SIG-M5 treated with dmso at 0.1 percent for 504 hours (cell line): ENCODE data around the gene MRPS6.
A peak's percentile ranks its signal among the peaks of the same experiment; 100 is the strongest.

ENCODE experiments used
- DNase-seq: peaks from one replicate; lab custom pipeline; 2025; ENCODE audit not compliant: unreplicated experiment; lab: John Stamatoyannopoulos, UW

The MRPS6 gene

GRCh38 chr21:34073032-34073748 lies at the start of gene MRPS6, which contains the start of gene SLC5A3:
Gene MRPS6 (plus strand): TSS chr21:34073578. CDS start chr21:34073701, 123 bp downstream.
Gene SLC5A3 (plus strand): TSS chr21:34073578. CDS start chr21:34095199, 21,621 bp downstream.
- peak; percentile 62 for DNase-seq

- no peak for DNase-seq
Measured at GRCh38 chr21:34023691-34024373, 49.5 kb upstream of the MRPS6 start.

- DNase-seq, result no peak
Measured at GRCh38 chr21:34024374-34024693, 49.0 kb upstream of the MRPS6 start.

- DNase-seq, result no peak
Measured at GRCh38 chr21:34027721-34028461, 45.5 kb upstream of the MRPS6 start.

GRCh38 chr21:34029743-34030528 lies 43.4 kb upstream of the MRPS6 start:
- peak; percentile 8 for DNase-seq

GRCh38 chr21:34031835-34032370 lies 41.5 kb upstream of the MRPS6 start:
- no peak for DNase-seq

- no peak for DNase-seq
Measured at GRCh38 chr21:34034369-34035014, 38.9 kb upstream of the MRPS6 start.

- no peak for DNase-seq
Measured at GRCh38 chr21:34035619-34036354, 37.6 kb upstream of the MRPS6 start.

GRCh38 chr21:34037009-34037795 lies 36.2 kb upstream of the MRPS6 start:
- no peak for DNase-seq

GRCh38 chr21:34039678-34040382 lies 33.5 kb upstream of the MRPS6 start:
- no peak for DNase-seq

- no peak for DNase-seq
Measured at GRCh38 chr21:34042735-34043134, 30.6 kb upstream of the MRPS6 start.

- DNase-seq, result no peak
Measured at GRCh38 chr21:34043333-34043732, 30.0 kb upstream of the MRPS6 start.

GRCh38 chr21:34046917-34047316 lies 26.5 kb upstream of the MRPS6 start:
- no peak for DNase-seq

- no peak for DNase-seq
Measured at GRCh38 chr21:34047835-34048234, 25.5 kb upstream of the MRPS6 start.

- DNase-seq, result no peak
Measured at GRCh38 chr21:34052171-34052570, 21.2 kb upstream of the MRPS6 start.

- DNase-seq, result no peak
Measured at GRCh38 chr21:34054259-34054658, 19.1 kb upstream of the MRPS6 start.

GRCh38 chr21:34055615-34056014 lies 17.8 kb upstream of the MRPS6 start:
- DNase-seq, result no peak

- DNase-seq, result no peak
Measured at GRCh38 chr21:34061983-34062382, 11.4 kb upstream of the MRPS6 start.
